ENCODE measurements around the gene CCNL2.

CCNL2 gene

GRCh38 chr1:1340791-1341548 is 58.2 kb downstream of the CCNL2 start:
- ChIA-PET POLR2A (no interaction called here), CTCF (interaction anchor here (0.9 to 8.3 kb wide), 2 partner anchors 11 to 31 kb away, joined by 3 to 138 read pairs; partner anchors contain the start of gene AURKAIP1)
- DNase-seq (ENCODE audit: low read depth, low spot score): no peak
- H3K4me3 ChIP-seq (ENCODE audit: low read depth, low read length): no peak overlapping the region
- TF ChIP-seq, protein P1, sequence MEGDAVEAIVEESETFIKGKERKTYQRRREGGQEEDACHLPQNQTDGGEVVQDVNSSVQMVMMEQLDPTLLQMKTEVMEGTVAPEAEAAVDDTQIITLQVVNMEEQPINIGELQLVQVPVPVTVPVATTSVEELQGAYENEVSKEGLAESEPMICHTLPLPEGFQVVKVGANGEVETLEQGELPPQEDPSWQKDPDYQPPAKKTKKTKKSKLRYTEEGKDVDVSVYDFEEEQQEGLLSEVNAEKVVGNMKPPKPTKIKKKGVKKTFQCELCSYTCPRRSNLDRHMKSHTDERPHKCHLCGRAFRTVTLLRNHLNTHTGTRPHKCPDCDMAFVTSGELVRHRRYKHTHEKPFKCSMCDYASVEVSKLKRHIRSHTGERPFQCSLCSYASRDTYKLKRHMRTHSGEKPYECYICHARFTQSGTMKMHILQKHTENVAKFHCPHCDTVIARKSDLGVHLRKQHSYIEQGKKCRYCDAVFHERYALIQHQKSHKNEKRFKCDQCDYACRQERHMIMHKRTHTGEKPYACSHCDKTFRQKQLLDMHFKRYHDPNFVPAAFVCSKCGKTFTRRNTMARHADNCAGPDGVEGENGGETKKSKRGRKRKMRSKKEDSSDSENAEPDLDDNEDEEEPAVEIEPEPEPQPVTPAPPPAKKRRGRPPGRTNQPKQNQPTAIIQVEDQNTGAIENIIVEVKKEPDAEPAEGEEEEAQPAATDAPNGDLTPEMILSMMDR (IDR thresholded peaks at IDR 0.05; ENCODE audit: insufficient read depth, low read length, missing control alignments): no peak

DNA sequence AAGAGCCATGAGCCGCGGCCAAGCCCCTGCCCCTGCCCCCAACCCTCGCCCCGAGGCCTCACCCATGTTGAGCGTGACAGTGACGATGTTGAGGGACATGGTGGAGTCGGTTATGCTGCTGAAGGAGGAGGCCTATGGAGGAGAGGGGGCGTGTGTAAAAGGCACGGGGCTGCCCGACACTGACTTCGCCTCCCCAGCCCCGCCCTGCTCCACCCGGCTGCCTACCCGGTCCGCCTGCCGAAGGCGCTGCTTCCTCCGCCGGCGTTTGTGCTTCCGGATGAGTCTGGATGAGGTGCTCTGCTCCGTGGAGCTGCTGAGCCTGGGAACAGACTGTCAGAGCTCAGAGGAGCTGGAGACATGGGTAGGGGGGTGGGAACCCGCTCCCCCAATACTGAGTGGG is 59.0 kb downstream of the CCNL2 start:
- TF ChIP-seq, protein P1 (IDR thresholded peaks at IDR 0.05; ENCODE audit: insufficient read depth, low read length, missing control alignments): no peak
- DNase-seq (ENCODE audit: low read depth, low spot score): no peak
- POLR2A ChIA-PET: interaction anchor here (1.2 kb wide), 1 partner anchor 10 kb away, joined by 3 read pairs; no protein-coding TSS in a partner anchor
- no peak overlapping the region for H3K4me3 ChIP-seq (ENCODE audit: low read depth, low read length)
- CTCF ChIA-PET: no interaction called here

- CTCF ChIA-PET: interaction anchor here (1.1 kb wide), 1 partner anchor 10 kb away, joined by 4 read pairs; no protein-coding TSS in a partner anchor
- no peak for DNase-seq (ENCODE audit: low read depth, low spot score)
- TF ChIP-seq, protein P1 (IDR thresholded peaks at IDR 0.05; ENCODE audit: insufficient read depth, low read length, missing control alignments): no peak
- POLR2A ChIA-PET: no interaction called here
- H3K4me3 ChIP-seq (ENCODE audit: low read depth, low read length): no peak overlapping the region
Observed at GRCh38 chr1:1338278-1338677, 60.9 kb downstream of the CCNL2 start.

DNA sequence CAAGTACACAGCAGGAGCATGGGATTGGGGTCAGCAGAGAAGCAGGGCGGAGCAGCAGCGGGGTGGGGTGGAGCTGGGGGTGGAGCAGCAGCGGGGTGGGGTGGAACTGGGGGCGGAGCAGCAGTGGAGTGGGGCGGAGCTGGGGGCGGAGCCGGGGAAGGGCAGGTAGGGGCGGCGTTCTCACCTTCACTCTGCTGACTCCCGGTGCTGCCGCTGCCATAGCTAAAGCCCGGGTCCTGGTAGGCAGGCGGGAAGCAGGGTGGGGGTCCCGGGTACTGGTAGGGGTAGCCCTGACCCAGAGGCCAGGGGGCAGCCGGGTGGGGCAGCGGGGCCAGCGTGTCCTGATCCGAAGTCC is 61.4 kb downstream of the CCNL2 start:
- DNase-seq (ENCODE audit: low read depth, low spot score): no peak
- POLR2A ChIA-PET: no interaction called here

GRCh38 chr1:1336931-1337792 is 62.0 kb downstream of the CCNL2 start:
- CTCF ChIA-PET: no interaction called here
- no peak for DNase-seq (ENCODE audit: low read depth, low spot score)
- no peak overlapping the region for H3K4me3 ChIP-seq (ENCODE audit: low read depth, low read length)
- POLR2A ChIA-PET: no interaction called here
- TF ChIP-seq, protein P1 (IDR thresholded peaks at IDR 0.05; ENCODE audit: insufficient read depth, low read length, missing control alignments): no peak

More for the DNA sequence above, 61.4 kb downstream of the CCNL2 start:
- TF ChIP-seq, protein P1 (IDR thresholded peaks at IDR 0.05; ENCODE audit: insufficient read depth, low read length, missing control alignments): no peak
- H3K4me3 ChIP-seq (ENCODE audit: low read depth, low read length): no peak overlapping the region
- CTCF ChIA-PET: no interaction called here

GRCh38 chr1:1336446-1336845 is 62.7 kb downstream of the CCNL2 start:
- TF ChIP-seq, protein P1 (IDR thresholded peaks at IDR 0.05; ENCODE audit: insufficient read depth, low read length, missing control alignments): no peak
- POLR2A ChIA-PET: no interaction called here
- no peak for DNase-seq (ENCODE audit: low read depth, low spot score)
- CTCF ChIA-PET: no interaction called here
- H3K4me3 ChIP-seq (ENCODE audit: low read depth, low read length): no peak overlapping the region
